GM12878 (cell line): Measurements from ENCODE around the gene MCC. TPM values are rescaled to one million over a fixed set of nuclear protein-coding genes. Genes with fewer than 3 reads are reported as not detected.

Experiments used
- ATAC-seq: fragments of 200-7000 bp; cut with Tn5 transposase; 3 replicates; pipeline ENCODE4 v1.9.1; 2020; ENCODE audit warnings: mild to moderate bottlenecking, moderate library complexity
- BruUV-seq: library from RNA; stranded (reverse); fragments of 400-500 nt; replicated peaks from 2 replicates; lab custom pipeline; 2021; lab: Mats Ljungman, UMichigan
- CTCF ChIA-PET: fragments of 300-600 bp; sonication (Branson Sonifier 250); formaldehyde crosslinking; extraction: SDS; loops from one replicate; lab custom pipeline; 2021; ENCODE audit warnings: inconsistent platforms; lab: Yijun Ruan, JAX
- POLR2A ChIA-PET: fragments of 350-600 bp; formaldehyde crosslinking; extraction: SDS; loops from one replicate; lab custom pipeline; 2021; ENCODE audit warnings: inconsistent platforms; lab: Charles Lee
- RAD21 ChIA-PET: fragments of 300-600 bp; sonication (Branson Sonifier 250); formaldehyde crosslinking; loops from one replicate; lab custom pipeline; 2023; ENCODE audit warnings: antibody characterized with exemption; ENCODE audit not compliant: unreplicated experiment; lab: Charles Lee
- SMC1A ChIA-PET: fragments of 300-600 bp; sonication (Branson Sonifier 250); formaldehyde crosslinking; loops from one replicate; lab custom pipeline; 2023; ENCODE audit not compliant: unreplicated experiment, uncharacterized antibody; lab: Charles Lee
- DNase-seq: peaks from one replicate; pipeline ENCODE4 v3.0.0-alpha.2; 2011; ENCODE audit warnings: low read depth, low spot score
- FAIRE-seq: peaks from 3 replicates; lab custom pipeline; 2011; peaks lifted over from hg19 to GRCh38; lab: Jason Lieb, UNC
- H2AFZ ChIP-seq: 2 replicates; pipeline ENCODE4 v1.6.0; 2011; ENCODE audit warnings: low read depth, low read length, control low read depth; ENCODE audit not compliant: control insufficient read depth
- H3K27ac ChIP-seq: 2 replicates; pipeline ENCODE4 v1.5.1; 2011; ENCODE audit warnings: control low read depth; ENCODE audit not compliant: control insufficient read depth, insufficient read depth
- H3K27me3 ChIP-seq, 2 experiments: replicated peaks in 1 of 2; 2 replicates each; pipeline versions ENCODE4 v1.6.0 to v1.6.1; 2011; ENCODE audit warnings: low read length in 1 of 2; ENCODE audit not compliant: control insufficient read depth in 2 of 2, insufficient read depth in 2 of 2
- H3K36me3 ChIP-seq, 2 experiments: 2 replicates each; pipeline ENCODE4 v1.5.1; 2011; ENCODE audit warnings: low read length in 1 of 2; ENCODE audit not compliant: control insufficient read depth in 2 of 2, insufficient read depth in 2 of 2
- H3K4me1 ChIP-seq: 2 replicates; pipeline ENCODE4 v1.6.1; 2011; ENCODE audit warnings: mild to moderate bottlenecking, low read length, moderate library complexity, mixed read lengths; ENCODE audit not compliant: control insufficient read depth, insufficient read depth
- H3K4me2 ChIP-seq: 2 replicates; pipeline ENCODE4 v1.6.0; 2011; ENCODE audit warnings: control low read depth; ENCODE audit not compliant: control insufficient read depth, insufficient read depth
- H3K4me3 ChIP-seq: fragments of 200-600 bp; sonication (generic); 2 replicates; pipeline ENCODE4 v1.5.1; 2016
- H3K79me2 ChIP-seq: 2 replicates; pipeline ENCODE4 v1.6.0; 2011; ENCODE audit warnings: low read length; ENCODE audit not compliant: control insufficient read depth, insufficient read depth
- H3K9ac ChIP-seq: 2 replicates; pipeline ENCODE4 v1.8.0; 2011; ENCODE audit warnings: low read length, control low read depth, mixed read lengths; ENCODE audit not compliant: control insufficient read depth, insufficient read depth
- H3K9me3 ChIP-seq: replicated peaks from 3 replicates; pipeline ENCODE4 v1.5.1; 2011; ENCODE audit warnings: mild to moderate bottlenecking, low read length; ENCODE audit not compliant: control insufficient read depth, insufficient read depth
- H4K20me1 ChIP-seq: 2 replicates; pipeline ENCODE4 v1.6.0; 2011; ENCODE audit not compliant: control insufficient read depth, insufficient read depth
- ASH2L ChIP-seq: fragments of 300-600, 200-600 bp; sonication (generic); IDR thresholded peaks from 2 replicates; pipeline ENCODE4 v1.6.1; 2017; ENCODE audit warnings: low read depth, mild to moderate bottlenecking, borderline replicate concordance
- BCL11A ChIP-seq: IDR thresholded peaks from 2 replicates; pipeline ENCODE4 v1.6.1; 2011; ENCODE audit warnings: low read depth, low read length
- CEBPB ChIP-seq, 2 experiments: fragments of 150-350 bp in 1 of 2; IDR thresholded peaks; 2 replicates each; pipeline ENCODE4 v1.6.1; 2012 to 2014; ENCODE audit warnings: low read depth in 2 of 2, low read length in 2 of 2, borderline replicate concordance in 1 of 2, inconsistent platforms in 1 of 2
- CHD4 ChIP-seq: fragments of 200-600 bp; sonication (generic); IDR thresholded peaks from 2 replicates; pipeline ENCODE4 v1.6.1; 2016; ENCODE audit warnings: mild to moderate bottlenecking
- CUX1 ChIP-seq: IDR thresholded peaks from 2 replicates; pipeline ENCODE4 v1.6.1; 2012; ENCODE audit warnings: improper control_type of control experiment, low read depth, low read length; ENCODE audit not compliant: insufficient replicate concordance
- FOXM1 ChIP-seq: IDR thresholded peaks from 2 replicates; pipeline ENCODE4 v1.6.1; 2012; ENCODE audit warnings: low read depth, mild to moderate bottlenecking, inconsistent platforms, low read length, moderate library complexity
- MEF2B ChIP-seq: fragments of 450-650 bp; IDR thresholded peaks from 2 replicates; pipeline ENCODE4 v1.6.1; 2018; ENCODE audit warnings: mild to moderate bottlenecking, moderate library complexity; ENCODE audit not compliant: partially characterized antibody, poor library complexity, severe bottlenecking
- MTA3 ChIP-seq: IDR thresholded peaks from 2 replicates; pipeline ENCODE4 v1.6.1; 2012; ENCODE audit warnings: low read length, inconsistent platforms, borderline replicate concordance
- POU2F2 ChIP-seq: IDR thresholded peaks from 3 replicates; pipeline ENCODE4 v1.6.1; 2011; ENCODE audit warnings: low read depth, mild to moderate bottlenecking, low read length, borderline replicate concordance
- RFX5 ChIP-seq: IDR thresholded peaks from 2 replicates; pipeline ENCODE4 v1.6.1; 2011; ENCODE audit warnings: low read depth, low read length, improper control_type of control experiment
- SREBF2 ChIP-seq: IDR thresholded peaks from 2 replicates; pipeline ENCODE4 v1.6.1; 2012; ENCODE audit warnings: mild to moderate bottlenecking, low read length
- STAT3 ChIP-seq: IDR thresholded peaks from 2 replicates; pipeline ENCODE4 v1.6.1; 2011; ENCODE audit warnings: low read depth, low read length, improper control_type of control experiment
- ZNF622 ChIP-seq: fragments of 450-650 bp; IDR thresholded peaks from 2 replicates; pipeline ENCODE4 v1.6.1; 2017; ENCODE audit warnings: mild to moderate bottlenecking, inconsistent platforms
- WGBS: methylation state at CpG from one replicate; pipeline ENCODE4 v1.1.6; 2016; ENCODE audit warnings: low lambda C conversion rate; ENCODE audit not compliant: insufficient replicate concordance, insufficient coverage; ENCODE audit errors: missing lambda C conversion rate; 5-methylcytosine and 5-hydroxymethylcytosine counted together
- in situ Hi-C: fragments of 300-500 bp; cut with MboI; formaldehyde crosslinking; loops from 9 replicates; pipeline ENCODE4 v1.14.3; 2018; ENCODE audit warnings: mixed read lengths
- intact Hi-C: fragments of 100-400 bp; cut with micrococcal nuclease; formaldehyde crosslinking; loops from one replicate; pipeline ENCODE4 v1.14.2; 2022; ENCODE audit not compliant: unreplicated experiment
- polyA plus RNA-seq, 11 experiments: library from polyadenylated mRNA; depleted of rRNA in 4 of 11; unstranded in 6 of 11; stranded (reverse) in 5 of 11; fragments of >200 nt; fragmentation: Nextera tagmentation in 4 of 11; fragmentation: Illumina TruSeq in 1 of 11; extraction: Ambion mirVana in 4 of 11; extraction: Trizol in 1 of 11; gene quantifications; 1 replicate in 1 of 11; 2 replicates in 10 of 11; pipeline versions ENCODE4 v1.2.1 to v1.2.3, GENCODE V29; 2011 to 2016; ENCODE audit warnings: inconsistent platforms in 2 of 11, missing spikeins in 2 of 11, low read depth in 1 of 11
- total RNA-seq, 4 experiments: library from RNA; depleted of rRNA in 3 of 4; stranded (reverse); fragments of >200 nt in 3 of 4; fragmentation: Illumina TruSeq in 1 of 4; extraction: Trizol in 1 of 4; gene quantifications; 2 replicates each; pipeline versions ENCODE4 v1.2.1 to v1.2.3, GENCODE V29; 2013 to 2021

Gene MCC
- total and polyA plus RNA-seq, 10 of the 15 experiments (the other 5 are each of a cell fraction or from before 2014, with no cell fraction given), result 0.03 to 0.86 (median 0.16) TPM

DNA sequence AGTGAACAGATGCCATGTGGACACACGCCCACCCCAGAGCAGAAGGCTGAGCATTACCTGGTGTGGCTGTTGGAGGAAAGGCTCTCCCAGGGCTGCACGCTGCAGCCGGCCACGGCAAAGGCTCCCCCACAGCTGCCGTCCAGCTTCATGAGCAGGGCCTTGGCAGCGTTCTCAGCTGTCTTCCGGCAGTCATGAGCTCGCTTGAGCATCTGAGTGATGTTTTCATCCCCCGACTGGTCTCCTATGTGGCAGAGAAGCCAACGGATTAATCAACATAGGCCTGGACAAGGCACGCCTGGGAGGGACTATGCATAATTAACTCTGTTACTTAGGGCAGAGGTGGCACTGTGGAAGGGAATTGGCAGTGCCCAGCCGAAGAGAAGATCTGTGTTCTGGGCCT, 424.3 kb downstream of the MCC start:
- ChIA-PET SMC1A (no interaction called here), CTCF (no interaction called here), POLR2A (no interaction called here), RAD21 (no interaction called here)
- Histone ChIP-seq H3K4me2 (no peak overlapping the region), H3K4me3 (no peak overlapping the region), H3K9ac (no peak overlapping the region), H3K27ac (no peak overlapping the region), H3K27me3 (no peaks in the 10 kb centered on the region; a peak in 2 of 4 replicates), H3K9me3 (no peaks in the 10 kb centered on the region), H3K36me3 (no peaks in the 10 kb centered on the region), H4K20me1 (no peaks in the 10 kb centered on the region), H3K4me1 (peaks cover 8% of the 10 kb centered on the region; the same call in 1 of the 2 replicates), H3K79me2 (no peaks in the 10 kb centered on the region), H2AFZ (no peak overlapping the region)
- WGBS, result 52% methylated on average over 12 of the region's 12 CpGs
- TF ChIP-seq POU2F2 (no peak), ZNF622 (no peak), MTA3 (no peak), FOXM1 (no peak)
- no peak for ATAC-seq
- DNase-seq, result no peak
- in situ Hi-C loops, result no loop called here
- no peak for FAIRE-seq
- intact Hi-C loops, result no loop called here
- no TSS peak for BruUV-seq

DNA sequence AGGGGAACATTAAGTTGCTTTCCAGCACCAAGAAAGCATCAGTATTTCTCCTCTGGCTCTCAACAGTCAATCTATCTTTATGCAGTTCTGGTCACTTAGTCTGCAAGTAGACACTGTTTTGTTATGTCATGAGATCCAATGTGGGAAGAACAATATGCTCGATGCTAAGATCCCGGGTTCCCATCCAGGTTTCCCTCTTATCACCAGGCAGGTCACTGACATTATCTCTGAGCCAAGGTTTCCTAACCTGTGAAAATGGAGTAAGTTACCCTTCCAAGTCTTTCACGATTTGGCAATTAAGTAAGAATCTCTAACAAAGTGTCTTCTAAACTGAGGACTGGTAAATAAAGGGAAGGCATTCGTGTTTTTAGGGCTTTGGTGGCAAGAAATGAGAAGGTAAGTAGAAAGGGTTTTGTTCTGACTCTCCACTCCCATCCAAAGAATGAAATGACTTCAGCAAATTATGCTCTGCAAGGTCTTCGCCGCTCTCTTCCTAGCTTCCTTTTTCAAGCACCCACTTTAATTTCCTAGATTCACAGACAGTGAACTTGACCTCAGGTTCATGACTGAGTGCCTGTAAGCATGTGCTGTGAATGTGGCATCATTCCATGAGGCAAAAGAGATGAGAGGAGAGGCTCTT, 425.3 kb downstream of the MCC start:
- H3K27me3 ChIP-seq, result no peaks in the 10 kb centered on the region; a peak in 2 of 4 replicates
- 67% methylated on average over 6 of the region's 6 CpGs for WGBS
- no peaks in the 10 kb centered on the region for H3K36me3 ChIP-seq
- no TSS peak for BruUV-seq
- no peak overlapping the region for H3K9ac ChIP-seq
- no peak overlapping the region for H3K4me3 ChIP-seq
- ChIA-PET POLR2A (no interaction called here), RAD21 (no interaction called here), CTCF (no interaction called here), SMC1A (no interaction called here)
- no peaks in the 10 kb centered on the region for H3K79me2 ChIP-seq
- intact Hi-C loops, result no loop called here
- H3K4me2 ChIP-seq, result no peak overlapping the region
- no peak for TF ChIP-seq CHD4
- no peak for TF ChIP-seq CUX1
- no peak for TF ChIP-seq CEBPB (IDR thresholded peaks at IDR 0.05; ENCODE audit: borderline replicate concordance in 1 of 2, low read depth in 2 of 2, low read length in 2 of 2)
- no peak for TF ChIP-seq POU2F2
- no peak for TF ChIP-seq ASH2L
- no peak for TF ChIP-seq RFX5
- no peak for TF ChIP-seq STAT3
- TF ChIP-seq SREBF2, result no peak
- TF ChIP-seq BCL11A, result no peak
- no peak for TF ChIP-seq MEF2B
- no peak for FAIRE-seq
- H2AFZ ChIP-seq, result no peak overlapping the region
- no peaks in the 10 kb centered on the region for H4K20me1 ChIP-seq
- peaks cover 8% of the 10 kb centered on the region; the same call in 1 of the 2 replicates for H3K4me1 ChIP-seq
- H3K27ac ChIP-seq, result no peak overlapping the region
- in situ Hi-C loops, result no loop called here
- H3K9me3 ChIP-seq, result no peaks in the 10 kb centered on the region
- ATAC-seq, result no peak
- no peak for DNase-seq
